Superior temporal gyrus (tissue), 1 donor: ENCODE data around the gene RIPK1.
A peak's percentile ranks its signal among the peaks of the same experiment; 100 is the strongest.
"Not testable (repeated sequence)": the region's sequence is repeated elsewhere in the genome, so short reads cannot be mapped to it uniquely, and the experiment has no call there.

Experiments used
- DNase-seq: peaks from one replicate; pipeline ENCODE4 v3.0.0-alpha.2; 2016; ENCODE audit errors: extremely low spot score

Gene RIPK1

DNA sequence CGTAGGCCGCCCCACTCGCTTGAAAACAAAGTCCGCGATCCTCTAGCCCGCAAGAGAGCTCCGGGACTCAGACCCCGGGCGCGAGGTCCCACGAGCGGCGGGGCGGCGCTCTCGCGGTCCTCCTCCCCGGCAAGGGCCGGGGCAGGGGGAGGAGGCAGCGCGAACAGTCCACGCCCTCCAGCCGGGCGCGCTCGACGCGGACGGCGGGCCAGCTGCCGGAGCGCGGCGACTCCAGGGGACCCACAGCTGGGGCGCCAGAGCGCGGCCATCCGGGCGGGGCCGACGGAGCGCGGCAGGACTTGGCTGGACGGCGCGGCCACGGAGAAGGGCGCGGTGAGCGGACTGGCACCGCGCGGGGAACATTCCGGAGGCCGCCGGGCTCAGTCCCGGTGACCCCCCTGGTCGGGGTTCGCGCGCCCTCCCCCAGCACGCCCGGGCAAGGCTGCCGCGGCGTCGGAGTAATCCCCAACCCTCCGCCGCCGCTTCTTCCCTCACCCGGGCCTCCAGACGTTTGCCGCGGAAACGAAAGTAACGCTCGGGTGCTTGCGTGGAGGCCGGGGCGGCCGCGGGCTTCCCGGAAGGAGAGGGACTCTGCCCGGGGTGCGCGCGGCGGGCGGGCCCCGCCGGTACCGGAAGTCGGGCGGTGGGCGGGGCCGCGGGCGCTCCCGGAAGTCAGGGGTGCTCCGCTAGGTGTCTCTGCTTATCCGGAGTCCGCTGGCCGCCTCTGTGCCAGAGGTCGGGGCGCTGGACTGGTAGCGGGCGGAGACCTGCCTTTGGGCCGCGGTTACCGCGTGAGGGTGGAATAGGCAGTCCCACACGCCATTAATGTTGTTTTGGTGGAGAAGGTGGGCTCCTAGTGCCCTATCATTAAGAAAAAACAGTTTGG lies at the start of gene RIPK1:
RIPK1 (plus strand) TSS at position 166 of the 886 bp plus-strand sequence. CDS start 8,330 bp downstream, outside the sequence.
- peak; percentile 91 for DNase-seq

DNA sequence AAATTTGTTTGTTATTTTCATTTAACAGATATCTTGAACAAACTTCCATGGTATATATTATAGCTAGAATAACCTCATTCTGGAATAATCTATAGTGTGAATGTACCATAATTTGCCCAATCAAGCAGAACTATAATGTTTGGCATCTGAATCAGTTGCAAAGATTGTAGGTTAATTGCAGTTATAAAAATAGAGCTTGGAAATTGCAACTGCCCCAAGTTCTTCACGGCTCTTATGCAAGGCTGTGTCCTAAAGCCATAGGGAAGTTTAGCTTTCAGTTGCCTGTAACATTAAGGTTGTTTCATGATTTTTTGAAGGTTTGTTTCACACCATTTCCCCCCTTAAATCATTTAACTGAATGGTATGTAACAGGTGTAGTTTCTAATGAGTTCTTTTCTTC lies 49.2 kb upstream of the RIPK1 start:
- DNase-seq = no peak

DNA sequence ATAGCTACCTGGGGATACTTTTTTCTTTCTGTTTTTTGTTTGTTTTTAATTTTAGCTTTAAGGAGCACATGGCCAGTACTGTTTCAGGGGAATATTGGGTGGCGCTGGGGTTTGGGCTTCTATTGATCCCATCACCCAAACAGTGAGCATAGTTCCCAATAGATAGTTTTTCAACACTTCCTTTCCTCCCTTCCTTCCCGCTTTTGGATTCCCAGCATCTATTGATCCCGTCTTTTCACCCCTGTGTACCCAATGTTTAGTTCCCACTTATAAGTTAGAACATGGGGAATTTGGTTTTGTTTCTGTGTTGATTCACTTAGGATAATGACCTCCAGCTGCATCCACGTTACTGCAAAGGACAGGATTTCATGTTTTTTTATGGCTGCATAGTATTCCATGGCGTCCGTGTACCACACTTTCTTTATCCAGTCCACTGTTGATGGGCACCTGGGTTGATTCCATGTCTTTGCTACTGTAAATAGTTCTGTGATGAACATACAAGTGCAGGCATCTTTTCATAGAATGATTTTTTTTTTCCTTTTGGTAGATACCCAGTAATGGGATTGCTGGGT lies 48.5 kb upstream of the RIPK1 start:
- DNase-seq = no peak

DNA sequence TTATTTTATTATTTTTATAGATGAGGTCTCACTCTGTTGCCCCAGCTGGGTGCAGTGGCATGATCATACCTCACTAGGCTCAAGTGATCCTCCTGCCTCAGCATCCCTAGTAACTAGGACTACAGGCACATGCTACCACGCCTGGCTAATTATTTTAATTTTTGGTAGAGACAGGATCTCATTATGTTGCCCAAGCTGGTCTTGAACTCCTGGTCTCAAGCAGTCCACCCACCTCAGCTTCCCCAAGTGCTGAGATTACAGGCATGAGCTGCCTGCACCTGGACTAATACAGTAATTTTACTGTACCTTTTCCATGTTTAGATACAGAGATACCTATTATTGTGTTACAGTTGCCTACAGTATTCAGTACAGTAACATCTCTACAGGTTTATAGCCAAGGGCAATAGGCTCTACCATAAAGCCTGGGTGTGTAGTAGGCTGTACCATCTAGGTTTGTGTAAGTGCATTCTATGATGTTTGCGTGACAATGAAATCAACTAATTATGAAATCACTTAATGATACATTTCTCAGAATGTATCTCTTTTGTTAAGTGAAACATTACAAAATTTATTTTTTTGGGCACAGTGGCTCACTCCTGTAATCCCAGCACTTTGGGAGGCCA lies 47.2 kb upstream of the RIPK1 start:
- not testable (repeated sequence) for DNase-seq

DNA sequence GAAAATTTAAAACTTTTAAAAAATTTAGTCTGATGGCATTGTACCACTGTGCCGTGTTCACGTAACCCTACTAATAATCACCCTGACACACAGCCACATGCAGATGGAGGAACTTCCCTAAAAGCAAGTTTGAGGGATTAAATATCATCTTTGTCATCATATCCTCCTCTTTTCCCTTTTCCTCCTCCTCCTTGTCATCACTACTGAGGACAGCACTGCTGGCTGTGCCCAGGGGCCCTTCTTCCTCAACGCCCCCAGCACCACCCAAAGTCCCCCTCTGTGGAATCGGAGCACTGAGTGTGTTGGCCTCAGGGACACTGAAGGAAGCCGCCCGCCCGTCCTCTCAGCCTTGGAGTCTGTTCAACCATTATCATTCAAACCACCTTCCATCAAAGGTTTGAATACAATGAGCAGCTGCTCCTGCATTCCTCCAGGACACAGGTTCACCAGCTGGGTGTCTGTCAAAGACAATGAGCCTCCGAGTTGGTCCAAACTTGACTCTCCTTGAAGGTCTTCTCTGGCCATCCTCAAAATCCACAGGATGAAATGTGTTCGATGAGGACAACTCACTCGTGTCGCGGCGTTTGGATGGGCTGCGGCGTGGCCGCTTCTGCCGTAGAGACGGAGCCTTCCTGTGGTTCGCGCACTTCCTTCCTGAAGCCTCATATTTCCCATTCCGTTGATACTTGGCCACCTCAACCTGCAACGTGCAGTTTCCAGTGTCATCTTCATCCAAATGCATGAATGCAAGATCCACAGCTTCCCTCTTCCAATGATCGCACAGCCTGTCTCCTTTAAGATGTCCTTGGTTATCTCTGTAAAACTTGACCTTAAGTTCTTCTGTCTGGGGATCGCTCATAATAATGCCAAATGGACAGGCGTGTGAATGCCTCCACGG lies 45.3 kb upstream of the RIPK1 start:
- no peak for DNase-seq

DNA sequence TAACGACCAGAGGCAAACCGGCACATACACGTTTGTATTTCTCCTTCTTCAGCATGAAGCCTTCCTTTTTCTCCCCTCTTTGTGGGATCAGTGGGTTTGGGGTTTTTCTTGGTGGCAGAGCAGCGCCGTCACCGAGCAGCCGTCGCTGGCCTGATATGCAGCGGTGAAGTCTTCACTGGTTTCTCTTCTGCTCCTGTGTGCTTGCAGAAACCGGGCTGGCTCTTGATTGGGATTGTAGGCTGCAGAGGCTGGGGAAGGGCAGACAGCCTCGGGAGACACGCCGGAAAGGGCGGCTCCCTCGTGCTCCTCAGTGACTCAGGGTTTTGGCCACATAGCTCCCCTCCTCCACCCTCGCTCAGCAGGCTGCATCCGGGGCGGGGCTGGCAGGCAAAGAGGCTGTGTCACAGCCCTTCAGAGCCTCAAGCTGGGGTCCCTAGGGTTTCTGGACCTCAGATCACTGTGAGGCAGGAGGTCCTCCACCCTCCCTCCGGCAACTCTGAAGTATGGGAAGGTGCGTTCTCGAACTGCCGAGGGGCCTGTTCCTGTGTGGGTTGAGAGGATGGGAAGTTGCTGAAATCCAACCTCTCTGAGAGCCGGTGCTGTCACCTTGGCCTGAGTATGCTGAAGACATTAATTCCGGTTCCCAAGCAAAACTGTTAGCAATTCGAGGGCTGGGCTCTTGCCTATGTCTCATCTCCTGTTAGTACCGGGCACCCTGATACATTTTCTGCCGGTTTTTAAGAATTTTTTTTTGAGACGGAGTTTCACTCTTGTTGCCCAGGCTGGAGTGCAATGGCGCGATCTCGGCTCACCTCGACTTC lies 44.4 kb upstream of the RIPK1 start:
- DNase-seq = no peak

DNA sequence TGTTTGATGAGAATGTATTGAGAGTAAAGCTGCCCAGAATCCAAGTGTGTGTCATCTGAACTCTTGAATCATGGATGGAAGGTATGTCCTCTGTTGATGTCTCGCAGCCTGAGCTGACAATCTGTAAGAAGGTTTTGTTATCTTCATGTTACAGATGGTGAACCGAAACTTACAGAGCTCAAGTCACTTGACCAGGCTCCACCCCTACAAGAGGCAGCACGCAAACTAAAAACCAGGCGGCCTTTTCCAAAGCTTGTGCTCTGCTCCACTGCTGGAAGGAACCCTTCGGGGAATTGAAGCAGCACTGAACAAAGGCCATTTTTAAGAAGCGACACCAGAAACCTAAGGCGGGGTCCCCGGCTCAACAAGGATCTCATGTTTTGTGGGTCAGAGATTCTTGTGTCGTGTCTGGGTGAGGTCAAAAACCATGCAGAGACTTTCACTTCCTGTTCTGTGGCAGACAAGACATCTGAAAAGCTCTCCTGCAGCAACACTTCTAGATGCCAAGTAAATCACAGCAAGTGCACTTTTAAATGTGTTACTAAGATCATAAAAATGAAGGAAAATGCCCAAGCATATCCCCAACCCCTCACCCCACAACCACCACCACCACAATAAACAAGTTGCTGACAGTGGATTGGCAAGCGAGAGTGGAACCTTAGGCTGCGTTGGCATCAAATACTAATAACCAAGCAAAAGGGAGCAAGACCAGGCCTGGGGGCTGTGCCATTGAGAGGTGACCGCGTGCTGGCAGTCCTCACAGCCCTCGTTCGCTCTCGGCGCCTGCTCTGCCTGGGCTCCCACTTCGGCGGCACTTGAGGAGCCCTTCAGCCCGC lies 41.3 kb upstream of the RIPK1 start:
- DNase-seq = no peak

DNA sequence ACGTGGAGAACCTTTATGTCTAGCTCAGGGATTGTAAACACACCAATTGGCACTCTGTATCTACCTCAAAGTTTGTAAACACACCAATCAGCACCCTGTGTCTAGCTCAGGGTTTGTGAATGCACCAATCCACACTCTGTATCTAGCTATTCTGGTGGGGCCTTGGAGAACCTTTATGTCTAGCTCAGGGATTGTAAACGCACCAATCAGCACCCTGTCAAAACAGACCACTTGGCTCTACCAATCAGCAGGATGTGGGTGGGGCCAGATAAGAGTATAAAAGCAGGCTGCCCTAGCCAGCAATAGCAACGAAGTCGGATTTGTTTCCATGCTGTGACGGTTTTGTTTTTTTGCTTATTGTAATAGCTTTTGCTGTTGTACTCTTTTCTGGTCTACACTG lies 40.1 kb upstream of the RIPK1 start:
- DNase-seq = not testable (repeated sequence)

DNA sequence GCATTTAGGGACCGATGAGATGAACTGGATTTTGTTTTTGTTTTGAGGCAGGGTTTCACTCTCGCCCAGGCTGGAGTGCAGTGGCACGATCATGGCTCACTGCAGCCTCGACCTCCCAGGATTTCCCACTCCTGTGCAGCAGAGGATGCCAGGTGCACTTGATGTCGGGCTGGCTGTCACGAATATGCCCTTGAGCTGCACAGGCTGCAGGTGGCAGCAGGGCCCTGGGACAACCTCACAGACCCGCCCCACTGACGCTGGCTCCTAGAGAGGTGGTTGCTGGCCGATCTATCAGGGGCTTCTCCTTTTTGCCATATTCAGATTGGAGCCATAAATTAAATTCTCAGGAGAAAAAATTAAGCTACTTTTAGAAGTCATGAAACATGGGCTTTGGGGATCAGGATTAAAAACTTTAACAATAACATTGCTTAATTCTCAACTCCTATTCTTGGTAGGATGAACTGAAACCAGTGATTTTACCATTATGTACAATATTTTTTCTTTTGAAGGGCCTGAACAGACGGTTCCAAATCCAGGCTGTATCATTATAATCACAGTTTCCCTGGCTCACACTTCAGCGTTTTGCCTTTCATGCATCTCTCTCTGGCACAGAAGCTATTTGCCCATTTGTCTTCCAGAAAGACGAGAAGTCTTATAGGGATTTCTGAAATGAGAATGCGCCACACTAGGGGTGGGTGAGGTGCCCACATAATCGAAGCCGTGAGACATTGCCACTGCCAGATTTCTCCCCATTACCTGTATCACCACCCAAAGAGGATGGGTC lies 36.2 kb upstream of the RIPK1 start:
- no peak for DNase-seq

DNA sequence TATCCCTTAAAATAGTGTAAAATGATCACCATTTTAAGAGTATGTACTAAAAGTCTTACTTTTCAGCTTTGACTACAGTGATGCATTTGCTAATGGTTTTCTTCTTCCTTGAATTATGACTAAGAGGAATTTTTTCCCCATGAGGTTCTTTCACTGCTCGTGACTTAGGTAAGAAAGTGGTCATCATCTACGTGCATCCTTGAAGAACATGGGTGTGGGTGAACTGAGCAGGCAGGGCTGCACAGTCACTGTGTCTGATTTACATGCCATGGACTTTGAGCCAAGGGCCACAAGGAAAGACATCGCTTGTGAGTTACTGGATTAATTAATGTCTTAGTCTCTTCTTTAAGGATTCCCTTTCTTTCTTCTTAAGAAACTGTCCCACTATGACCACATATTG lies 35.3 kb upstream of the RIPK1 start:
- DNase-seq = no peak

DNA sequence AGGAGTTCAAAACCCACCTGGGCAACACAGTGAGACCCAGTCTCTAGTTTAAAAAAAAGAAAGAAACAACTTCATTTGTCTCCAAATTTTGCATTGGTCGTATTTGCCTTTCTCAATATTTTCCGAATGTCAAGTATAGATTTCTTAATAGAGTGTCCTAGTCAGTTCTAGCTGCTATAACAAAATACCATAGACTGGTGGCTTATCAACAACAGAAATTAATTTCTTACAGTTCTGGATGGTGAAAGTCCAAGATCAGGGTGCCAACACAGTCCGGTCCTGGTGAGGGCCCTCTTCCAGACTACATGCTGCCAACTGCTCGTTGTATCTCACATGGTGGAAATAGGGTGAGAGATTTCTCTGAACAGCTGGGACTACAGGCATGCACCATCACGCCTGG lies 34.6 kb upstream of the RIPK1 start:
- no peak for DNase-seq

DNA sequence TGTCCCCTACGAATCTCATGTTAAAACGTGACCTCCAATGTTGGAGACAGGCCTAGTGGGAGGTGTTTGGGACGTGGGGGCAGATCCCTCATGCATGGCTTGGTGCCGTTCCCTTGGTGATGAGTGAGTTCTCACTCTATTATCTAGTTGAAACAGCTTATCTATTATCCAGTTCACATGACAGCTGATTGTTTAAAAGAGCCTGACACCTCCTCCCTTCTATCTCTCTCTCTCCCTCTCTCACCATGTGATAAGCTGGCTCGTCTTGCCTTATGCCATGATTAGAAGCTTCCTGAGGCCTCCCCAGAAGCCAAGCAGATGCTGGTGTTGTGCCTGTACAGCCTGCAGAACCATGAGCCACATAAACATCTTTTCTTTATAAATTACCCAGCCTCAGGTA lies 32.9 kb upstream of the RIPK1 start:
- no peak for DNase-seq

DNA sequence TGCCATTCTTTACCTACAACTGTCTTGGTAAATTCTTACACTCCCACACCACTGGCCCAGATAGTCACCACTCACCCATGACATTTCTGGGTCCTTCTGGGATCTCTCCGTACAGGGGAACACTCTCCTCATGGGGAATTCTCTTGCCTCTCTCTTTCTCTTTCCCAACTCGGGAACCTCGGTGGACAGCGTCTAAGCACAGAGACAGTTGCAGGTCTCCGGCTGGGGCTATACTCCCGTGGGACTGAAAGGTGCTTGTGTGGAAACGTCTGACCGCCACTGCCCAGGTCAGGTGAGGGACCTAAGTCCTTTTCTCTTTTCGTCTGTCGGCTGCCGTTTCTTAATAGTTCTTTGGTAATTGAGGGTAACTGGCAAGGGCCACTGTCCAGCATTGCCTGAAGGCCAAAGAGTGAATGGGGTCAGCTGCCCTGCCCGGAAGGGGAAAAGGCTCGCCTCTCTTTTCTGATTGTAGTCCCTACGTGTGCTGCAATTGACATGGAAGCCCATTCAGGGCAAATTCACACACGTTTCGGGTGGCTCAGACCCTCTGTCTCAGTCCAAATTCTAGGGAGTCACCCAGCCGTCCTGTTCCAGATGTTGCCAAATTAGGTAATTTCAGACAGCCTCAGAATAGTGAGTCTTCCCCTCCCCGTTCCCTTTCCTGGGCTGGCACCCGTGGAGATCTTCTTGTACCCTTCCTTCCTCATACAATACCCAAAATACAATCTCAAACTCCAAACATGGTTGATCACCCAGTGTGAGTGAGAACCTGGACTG lies 31.2 kb upstream of the RIPK1 start:
- DNase-seq = no peak

DNA sequence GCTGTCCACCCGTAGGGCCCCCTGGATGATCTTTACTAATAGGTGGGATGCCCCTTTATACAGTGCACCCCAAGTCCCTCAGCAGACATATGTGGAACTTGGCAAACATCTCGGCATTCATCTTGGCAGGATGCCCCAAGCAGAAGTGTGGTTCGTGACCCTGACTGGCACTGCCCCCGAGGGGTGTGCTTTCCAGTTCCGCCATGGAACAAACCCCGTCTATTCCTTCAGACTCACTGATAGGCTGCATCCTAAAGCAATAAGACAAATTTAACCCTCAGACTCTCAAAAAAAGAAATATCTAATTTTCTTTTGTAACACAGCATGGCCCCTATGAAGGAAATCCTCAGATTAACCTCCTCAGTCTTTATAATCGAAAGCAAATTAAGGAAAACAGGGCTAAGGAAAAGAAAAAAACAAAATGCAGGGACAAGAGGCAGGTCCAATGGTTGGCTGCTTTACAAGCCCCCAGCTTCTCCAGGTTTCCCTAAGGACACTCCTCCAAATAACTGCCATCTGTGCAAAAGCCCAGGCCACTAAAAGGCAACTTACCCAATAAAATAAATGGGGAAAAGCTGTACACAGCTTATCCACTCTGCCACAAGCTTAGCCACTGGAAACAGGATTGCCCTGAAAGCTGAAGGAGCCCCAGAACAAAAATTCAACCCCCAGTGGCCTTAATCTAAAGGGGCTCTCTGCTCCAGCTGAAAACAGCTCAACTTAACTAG lies 30.5 kb upstream of the RIPK1 start:
- no peak for DNase-seq

DNA sequence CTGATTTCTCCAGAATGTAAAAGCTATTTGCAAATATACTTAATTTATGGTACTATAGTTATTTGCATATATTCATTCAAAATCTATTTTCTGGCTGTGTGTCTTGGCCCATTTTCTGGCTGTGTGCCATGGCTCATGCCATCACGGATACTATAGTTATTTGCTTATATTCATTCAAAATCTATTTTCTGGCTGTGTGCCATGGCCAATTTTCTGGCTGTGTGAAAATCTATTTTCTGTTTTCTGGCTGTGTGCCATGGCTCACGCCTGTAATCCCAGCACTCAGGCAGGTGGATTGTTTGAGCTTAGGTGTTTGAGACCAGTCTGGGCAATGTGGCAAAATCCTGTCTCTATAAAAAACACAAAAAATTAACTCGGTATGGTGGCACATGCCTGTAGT lies 28.9 kb upstream of the RIPK1 start:
- DNase-seq = no peak

DNA sequence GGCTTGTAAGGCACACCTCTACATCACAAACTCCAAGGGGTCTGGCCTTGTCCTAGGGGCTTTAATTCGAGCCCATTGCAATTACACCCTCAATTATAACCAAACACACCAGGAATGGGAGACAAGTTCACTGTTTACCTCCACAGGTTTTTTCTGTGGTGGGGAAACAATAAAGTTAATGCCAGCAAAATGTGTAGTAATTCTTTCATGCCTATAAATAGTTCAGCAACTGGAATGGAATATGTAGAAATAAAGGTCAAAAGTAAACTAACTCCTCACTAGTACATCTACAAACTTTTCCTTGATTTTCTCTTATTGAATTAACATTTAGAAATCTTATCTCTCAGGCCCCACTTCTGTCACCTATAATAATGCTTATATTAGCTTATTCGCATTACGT lies 27.1 kb upstream of the RIPK1 start:
- no peak for DNase-seq

DNA sequence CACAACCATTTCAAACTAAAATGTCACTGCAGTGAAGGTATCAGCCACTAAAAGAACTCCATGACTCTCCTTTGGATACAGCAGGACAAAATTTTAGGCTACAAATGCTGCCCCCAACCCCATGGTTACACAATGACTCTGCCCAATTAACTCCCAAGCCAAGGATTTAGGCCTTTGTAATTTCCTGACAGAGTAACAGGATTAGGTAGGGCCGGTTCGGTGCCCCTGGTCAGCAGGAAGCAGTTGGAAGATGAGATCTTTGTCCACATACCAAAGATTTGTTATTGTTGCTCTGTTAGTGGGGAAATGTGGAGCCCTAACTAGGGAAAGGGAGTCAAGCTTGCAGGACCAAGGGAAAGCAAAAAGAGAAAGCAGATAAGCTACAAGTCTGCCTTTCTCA lies 26.7 kb upstream of the RIPK1 start:
- DNase-seq = no peak

DNA sequence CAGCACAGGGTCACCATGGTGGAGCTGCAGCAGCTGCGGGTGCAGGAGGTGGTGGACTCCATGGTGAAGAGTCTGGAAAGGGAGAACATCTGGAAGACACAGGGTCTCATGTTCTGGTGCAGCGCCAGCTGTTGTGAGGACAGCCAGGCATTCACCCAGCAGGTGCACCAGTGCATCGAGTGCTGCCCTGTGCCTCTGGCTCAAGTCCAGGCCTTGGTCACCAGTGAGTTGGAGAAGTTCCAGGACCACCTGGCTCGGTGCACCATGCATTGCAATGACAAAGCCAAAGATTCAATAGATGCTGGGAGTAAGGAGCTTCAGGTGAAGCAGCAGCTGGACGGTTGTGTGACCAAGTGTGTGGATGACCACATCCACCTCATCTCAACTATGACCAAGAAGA lies 22.9 kb upstream of the RIPK1 start:
- DNase-seq = no peak
